ENCODE data around the gene C17orf75. TPM values are rescaled to one million over a fixed set of nuclear protein-coding genes. Genes with fewer than 3 reads are reported as not detected.
"Not testable (repeated sequence)": the region's sequence is repeated elsewhere in the genome, so short reads cannot be mapped to it uniquely, and the experiment has no call there.

C17orf75 gene
- total and polyA plus RNA-seq, 5 experiments from 2014 or later = 8.4 to 28.0 (median 12.3) TPM

DNA sequence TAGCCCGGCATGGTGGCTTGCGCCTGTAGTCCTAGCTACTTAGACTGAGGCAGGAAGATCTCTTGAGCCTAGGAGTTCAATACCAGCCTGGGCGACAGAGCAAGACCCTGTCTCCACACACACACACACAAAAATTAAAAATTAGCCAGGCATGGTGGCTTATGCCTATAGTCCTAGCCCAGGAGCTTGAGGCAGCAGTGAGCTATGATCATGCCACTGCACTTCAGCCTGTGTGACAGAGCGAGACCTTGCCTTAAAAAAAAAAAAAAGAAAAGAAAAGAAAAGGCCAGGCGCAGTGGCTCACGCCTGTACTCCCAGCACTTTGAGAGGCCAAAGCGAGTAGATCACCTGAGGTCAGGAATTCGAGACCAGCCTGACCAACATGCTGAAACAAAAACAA, 23.9 kb downstream of the C17orf75 start:
- POLR2A ChIA-PET = no interaction called here
- peaks cover 0 to 10% (median 6%) of the 10 kb centered on the region in 5 donors for H3K27me3 Mint-ChIP-seq
- no peaks in the 10 kb centered on the region for H3K36me3 Mint-ChIP-seq
- H3K4me3 Mint-ChIP-seq = peak overlapping the region in 3 of 10 donors; percentile 9 to 73 (median 45)
- no peak overlapping the region for H3K27ac Mint-ChIP-seq
- DNase-seq = no peak
- peaks cover 1 to 10% (median 4%) of the 10 kb centered on the region in 4 donors for H3K4me1 Mint-ChIP-seq
- no peak for ATAC-seq
- H3K9me3 Mint-ChIP-seq = no peaks in the 10 kb centered on the region

DNA sequence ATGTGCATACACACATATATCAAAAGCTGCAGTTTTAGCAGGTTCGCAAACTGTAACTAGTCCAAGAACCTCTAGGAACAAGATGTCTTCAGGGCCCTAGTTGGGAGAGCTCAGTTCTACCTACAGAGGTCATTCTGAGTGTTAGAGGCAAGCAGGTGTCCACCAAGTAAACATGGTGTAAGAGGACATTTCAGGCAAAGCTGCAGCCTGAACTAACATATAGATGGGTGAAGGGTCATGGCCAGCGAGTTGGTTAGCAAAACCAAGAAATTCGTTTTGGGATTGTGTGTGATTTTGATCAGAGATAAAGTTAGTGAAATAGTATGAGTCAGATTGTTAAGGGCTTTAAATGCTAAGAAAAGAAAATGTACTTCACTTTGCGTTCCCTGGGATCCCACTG, 24.6 kb downstream of the C17orf75 start:
- peak overlapping the region in 2 of 10 donors; percentile 6 to 13 for H3K27ac Mint-ChIP-seq
- no peaks in the 10 kb centered on the region for H3K36me3 Mint-ChIP-seq
- H3K27me3 Mint-ChIP-seq = peaks cover 0 to 10% (median 6%) of the 10 kb centered on the region in 5 donors
- H3K4me1 Mint-ChIP-seq = peaks cover 0 to 8% (median 2%) of the 10 kb centered on the region in 4 donors
- ATAC-seq (no peak), DNase-seq (no peak)
- peak overlapping the region in 1 of 10 donors; percentile 8 for H3K4me3 Mint-ChIP-seq
- POLR2A ChIA-PET = no interaction called here
- no peaks in the 10 kb centered on the region for H3K9me3 Mint-ChIP-seq

DNA sequence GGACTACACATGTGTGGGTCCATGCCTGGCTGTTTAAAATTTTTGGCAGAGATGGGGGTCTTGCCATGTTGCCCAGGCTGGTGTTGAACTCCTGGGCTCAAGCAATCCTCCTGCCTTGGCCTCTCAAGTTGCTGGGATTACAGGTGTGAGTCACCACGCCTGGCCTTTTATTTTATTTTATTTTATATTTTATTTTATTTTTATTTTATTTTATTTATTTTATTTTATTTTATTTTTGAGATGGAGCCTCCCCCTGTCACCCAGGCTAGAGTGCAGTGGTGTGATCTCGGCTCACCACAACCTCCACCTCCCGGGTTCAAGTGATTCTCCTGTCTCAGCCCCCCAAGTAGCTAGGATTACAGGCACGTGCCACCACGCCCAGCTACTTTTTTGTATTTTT, 25.3 kb downstream of the C17orf75 start:
- H3K9me3 Mint-ChIP-seq, H3K36me3 Mint-ChIP-seq, H3K4me1 Mint-ChIP-seq, ATAC-seq, POLR2A ChIA-PET, H3K4me3 Mint-ChIP-seq, DNase-seq, H3K27ac Mint-ChIP-seq: not testable (repeated sequence)
- peaks cover 0 to 10% (median 6%) of the 10 kb centered on the region in 5 donors for H3K27me3 Mint-ChIP-seq

DNA sequence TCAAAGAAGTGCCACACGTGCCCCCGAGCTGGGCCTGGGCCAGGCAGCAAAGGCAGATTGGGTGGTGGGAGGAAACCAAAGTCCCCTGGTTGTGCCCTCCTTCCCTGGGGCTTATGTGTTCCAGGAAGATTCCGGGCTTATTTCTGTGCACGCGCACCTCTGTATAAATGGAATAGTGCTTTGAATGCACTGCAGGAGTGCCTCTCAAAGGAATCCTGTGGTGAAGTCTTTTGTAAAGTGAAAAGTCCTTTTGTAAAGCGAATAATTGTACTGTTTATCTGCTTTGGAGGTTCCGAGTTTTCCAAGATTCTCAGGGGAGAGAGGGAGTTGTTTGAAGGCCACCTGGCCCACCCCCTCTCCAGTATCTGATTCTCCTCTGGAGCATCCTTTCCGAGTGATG, 26.8 kb downstream of the C17orf75 start:
- ATAC-seq = no peak
- Mint-ChIP-seq H3K27me3 (peaks cover 0 to 10% (median 6%) of the 10 kb centered on the region in 5 donors), H3K27ac (peak overlapping the region in 1 of 10 donors; percentile 79), H3K4me1 (peaks cover 0 to 8% (median 2%) of the 10 kb centered on the region in 4 donors), H3K9me3 (no peaks in the 10 kb centered on the region), H3K36me3 (no peaks in the 10 kb centered on the region), H3K4me3 (no peak overlapping the region)
- DNase-seq = no peak
- POLR2A ChIA-PET = interaction anchor here (0.5 kb wide), 1 partner anchor 17 kb away, joined by 3 read pairs; no protein-coding TSS in a partner anchor

DNA sequence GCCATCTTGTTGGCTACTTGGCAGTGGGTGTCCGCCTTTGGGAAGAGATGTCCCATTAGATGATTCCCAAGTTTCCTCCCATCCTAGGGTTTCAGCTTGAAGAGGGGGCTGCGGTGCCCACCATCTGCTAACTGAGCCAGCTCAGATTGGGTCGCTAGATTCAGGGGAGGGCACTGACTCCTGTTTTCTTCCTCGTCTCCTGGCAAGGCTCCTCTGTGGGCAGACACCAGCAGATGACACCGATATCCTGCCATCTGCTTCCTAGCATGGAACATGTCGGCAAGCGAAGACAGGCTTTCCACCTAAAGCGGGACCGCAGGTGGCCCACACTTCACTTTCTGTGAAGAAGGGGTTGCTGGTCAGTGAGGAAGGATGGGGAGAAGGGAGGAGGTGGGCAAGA, 27.3 kb downstream of the C17orf75 start:
- POLR2A ChIA-PET = interaction anchor here (0.5 kb wide), 1 partner anchor 18 kb away, joined by 3 read pairs; no protein-coding TSS in a partner anchor
- Mint-ChIP-seq H3K9me3 (no peaks in the 10 kb centered on the region), H3K4me1 (peaks cover 0 to 6% (median 2%) of the 10 kb centered on the region in 4 donors), H3K36me3 (no peaks in the 10 kb centered on the region), H3K27ac (no peak overlapping the region), H3K4me3 (no peak overlapping the region), H3K27me3 (peaks cover 2 to 10% (median 6%) of the 10 kb centered on the region in 5 donors)
- DNase-seq = no peak
- no peak for ATAC-seq

DNA sequence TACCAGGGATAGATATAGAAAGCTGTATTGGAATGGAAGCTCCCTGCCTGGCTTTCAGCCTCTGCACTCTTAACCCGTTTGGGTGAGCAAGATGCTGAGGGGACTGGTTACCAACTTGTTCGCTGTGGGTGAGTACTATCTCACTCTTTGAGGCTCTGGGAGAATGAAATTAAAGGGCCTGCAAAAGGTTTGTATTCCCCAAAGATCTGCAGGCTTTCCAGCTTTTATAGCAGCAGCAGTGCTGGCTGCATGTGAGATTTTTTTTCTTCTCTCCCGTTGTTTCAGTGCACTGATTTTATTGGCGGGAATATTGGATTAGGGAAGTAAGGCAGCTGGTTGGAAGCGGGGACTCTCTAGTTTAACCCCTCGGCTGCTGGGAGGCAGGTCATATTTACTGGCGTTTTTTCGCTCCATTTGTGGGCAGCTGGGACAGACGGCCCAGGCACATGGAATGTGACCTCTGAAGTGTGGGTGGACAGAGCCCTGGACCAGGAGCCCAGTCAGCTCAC, 30.9 kb downstream of the C17orf75 start:
- Mint-ChIP-seq H3K4me3 (no peak overlapping the region), H3K9me3 (no peaks in the 10 kb centered on the region), H3K36me3 (no peaks in the 10 kb centered on the region), H3K4me1 (no peaks in the 10 kb centered on the region), H3K27me3 (peaks cover 0 to 9% (median 5%) of the 10 kb centered on the region in 5 donors), H3K27ac (no peak overlapping the region)
- POLR2A ChIA-PET = no interaction called here
- ATAC-seq (no peak), DNase-seq (no peak)

DNA sequence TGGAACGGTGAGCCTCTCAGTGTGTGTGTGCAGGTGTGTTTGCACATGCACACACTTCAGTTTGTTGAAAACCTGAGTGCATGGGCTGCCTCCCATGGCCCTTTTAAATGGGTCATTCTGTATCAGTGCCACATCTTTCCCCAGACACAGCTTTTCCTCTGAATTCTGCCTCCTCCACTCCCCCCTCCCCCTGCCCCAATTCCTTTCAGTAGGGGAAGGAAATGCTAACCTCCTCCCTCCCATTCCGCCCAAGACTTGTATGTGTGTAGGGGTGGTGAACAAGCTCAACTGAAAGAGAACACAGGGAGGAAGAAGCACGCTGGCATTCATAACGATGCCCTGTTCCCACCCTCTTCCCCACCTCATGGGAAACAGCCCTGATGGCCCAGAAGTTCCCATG, 34.3 kb downstream of the C17orf75 start:
- H3K4me1 Mint-ChIP-seq = no peaks in the 10 kb centered on the region
- no peak overlapping the region for H3K27ac Mint-ChIP-seq
- H3K36me3 Mint-ChIP-seq = no peaks in the 10 kb centered on the region
- POLR2A ChIA-PET = no interaction called here
- H3K27me3 Mint-ChIP-seq = peaks cover 0 to 2% (median 0%) of the 10 kb centered on the region in 5 donors
- ATAC-seq (no peak), DNase-seq (no peak)
- H3K9me3 Mint-ChIP-seq = no peaks in the 10 kb centered on the region
- H3K4me3 Mint-ChIP-seq = no peak overlapping the region

DNA sequence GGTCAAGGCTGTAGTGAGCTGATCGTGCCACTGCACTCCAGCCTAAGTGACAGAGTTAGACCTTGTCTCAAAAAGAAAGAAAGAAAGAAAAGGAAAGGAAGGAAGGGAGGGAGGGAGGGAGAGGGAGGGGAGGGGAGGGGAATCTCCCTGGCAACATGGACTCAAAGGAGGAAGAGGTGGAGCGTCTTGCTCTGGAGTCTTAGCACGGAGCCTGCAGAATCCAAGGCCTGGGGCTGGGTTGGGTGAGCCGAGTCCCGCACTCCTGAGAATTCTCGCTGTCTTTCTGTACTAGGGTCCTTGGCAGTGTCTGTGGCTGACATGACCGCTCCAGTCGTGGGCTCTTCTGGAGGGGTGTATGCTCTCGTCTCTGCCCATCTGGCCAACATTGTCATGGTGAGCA, 36.9 kb downstream of the C17orf75 start:
- no peak for ATAC-seq
- Mint-ChIP-seq H3K4me3 (no peak overlapping the region), H3K9me3 (no peaks in the 10 kb centered on the region), H3K4me1 (no peaks in the 10 kb centered on the region), H3K27ac (peak overlapping the region in 1 of 10 donors; percentile 71), H3K27me3 (peaks cover 0 to 1% (median 0%) of the 10 kb centered on the region in 5 donors), H3K36me3 (no peaks in the 10 kb centered on the region)
- DNase-seq = no peak
- POLR2A ChIA-PET = interaction anchor here (0.7 kb wide), 1 partner anchor 66 kb away, joined by 3 read pairs; no protein-coding TSS in a partner anchor

DNA sequence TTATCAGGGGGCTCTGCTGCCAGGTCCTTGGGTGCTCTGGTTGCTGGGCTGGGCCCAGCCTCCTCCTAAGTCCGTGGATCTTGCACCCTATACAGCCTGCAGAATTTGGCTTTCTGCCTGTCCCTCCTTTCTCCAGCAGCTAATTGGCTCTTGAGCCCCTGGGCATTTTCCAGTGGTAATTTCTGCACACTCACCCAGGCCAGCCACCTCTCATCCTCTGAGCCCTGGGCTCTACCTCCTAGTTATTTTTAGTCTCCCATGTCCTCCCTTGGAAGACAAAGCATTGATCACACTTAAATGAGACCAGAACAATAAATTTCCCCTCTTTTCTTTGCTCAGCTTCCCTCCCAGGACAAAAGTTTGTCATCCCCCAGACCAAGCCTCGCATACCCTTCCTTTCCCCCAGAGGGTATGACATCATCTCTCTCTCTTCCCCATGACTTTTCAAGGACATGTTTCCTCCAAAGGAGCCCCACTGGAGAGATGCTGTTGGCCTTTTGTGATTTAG, 38.1 kb downstream of the C17orf75 start:
- Mint-ChIP-seq H3K36me3 (no peaks in the 10 kb centered on the region), H3K9me3 (no peaks in the 10 kb centered on the region), H3K4me3 (no peak overlapping the region), H3K4me1 (no peaks in the 10 kb centered on the region), H3K27ac (no peak overlapping the region), H3K27me3 (no peaks in the 10 kb centered on the region)
- DNase-seq (no peak), ATAC-seq (no peak)
- POLR2A ChIA-PET = no interaction called here

DNA sequence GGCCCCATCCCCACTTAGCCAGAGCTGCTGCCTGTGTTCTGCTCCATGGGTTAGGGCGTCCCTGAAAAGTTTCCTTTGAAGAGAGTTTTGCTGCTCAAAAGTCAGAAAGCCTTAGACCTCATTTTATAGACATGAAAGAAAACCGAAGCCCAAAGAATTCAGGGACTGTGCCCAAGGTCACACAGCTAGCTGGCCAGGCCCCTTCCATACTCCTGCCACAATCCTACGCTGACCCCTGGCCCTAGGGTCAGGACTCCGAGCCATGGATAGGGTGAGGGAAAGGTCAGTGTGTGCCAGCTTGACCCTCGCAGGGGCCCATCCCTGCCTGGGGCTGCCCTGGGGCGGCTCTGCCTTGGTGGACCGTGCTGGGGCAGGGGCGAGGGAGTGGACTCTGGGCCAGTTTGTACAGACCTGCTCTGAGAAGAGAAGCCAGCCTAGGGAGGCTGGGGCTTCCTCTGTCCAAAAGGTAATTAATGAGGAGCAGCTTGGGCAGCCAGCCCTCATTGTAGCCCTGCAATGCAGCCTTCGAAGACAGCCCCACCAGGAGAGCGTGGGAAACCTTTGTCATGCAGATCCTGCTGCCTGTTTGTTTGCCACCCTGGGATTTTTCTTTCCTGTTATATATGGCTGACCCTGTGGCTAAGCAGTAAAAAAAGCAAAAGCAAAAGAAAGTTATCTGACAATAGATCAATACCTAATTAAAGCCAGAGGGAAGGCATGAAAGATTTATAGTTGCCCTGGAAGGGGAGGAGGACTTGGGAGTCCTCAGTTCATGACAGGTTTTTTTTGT, 38.9 kb downstream of the C17orf75 start:
- POLR2A ChIA-PET = no interaction called here
- H3K4me3 Mint-ChIP-seq = no peak overlapping the region
- H3K36me3 Mint-ChIP-seq = no peaks in the 10 kb centered on the region
- H3K9me3 Mint-ChIP-seq = no peaks in the 10 kb centered on the region
- DNase-seq (no peak), ATAC-seq (no peak)
- peaks cover 0 to 2% (median 0%) of the 10 kb centered on the region in 5 donors for H3K27me3 Mint-ChIP-seq
- H3K27ac Mint-ChIP-seq = no peak overlapping the region
- no peaks in the 10 kb centered on the region for H3K4me1 Mint-ChIP-seq

DNA sequence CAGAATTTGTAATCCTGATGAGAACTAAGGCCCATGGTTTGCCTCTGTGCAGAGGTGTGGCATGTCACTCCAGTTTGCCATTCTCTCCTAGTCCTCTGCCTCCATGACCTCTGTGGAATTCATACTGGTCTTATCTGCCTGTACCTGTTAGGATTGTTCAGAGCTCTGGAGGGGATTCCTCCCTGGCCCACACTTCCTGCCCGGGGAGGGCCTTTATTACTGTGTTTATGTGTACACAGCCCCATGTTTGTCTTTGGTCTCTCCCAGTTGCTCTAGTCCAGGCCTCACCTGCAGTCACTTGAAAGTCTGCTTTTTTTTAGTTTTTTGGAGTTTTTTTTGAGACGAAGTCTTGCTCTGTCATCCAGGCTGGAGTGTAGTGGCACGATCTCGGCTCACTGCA, 39.9 kb downstream of the C17orf75 start:
- no peak for DNase-seq
- Mint-ChIP-seq H3K36me3 (no peaks in the 10 kb centered on the region), H3K27ac (no peak overlapping the region), H3K4me3 (no peak overlapping the region), H3K4me1 (no peaks in the 10 kb centered on the region), H3K9me3 (no peaks in the 10 kb centered on the region), H3K27me3 (peaks cover 0 to 2% (median 0%) of the 10 kb centered on the region in 5 donors)
- POLR2A ChIA-PET = no interaction called here
- no peak for ATAC-seq

DNA sequence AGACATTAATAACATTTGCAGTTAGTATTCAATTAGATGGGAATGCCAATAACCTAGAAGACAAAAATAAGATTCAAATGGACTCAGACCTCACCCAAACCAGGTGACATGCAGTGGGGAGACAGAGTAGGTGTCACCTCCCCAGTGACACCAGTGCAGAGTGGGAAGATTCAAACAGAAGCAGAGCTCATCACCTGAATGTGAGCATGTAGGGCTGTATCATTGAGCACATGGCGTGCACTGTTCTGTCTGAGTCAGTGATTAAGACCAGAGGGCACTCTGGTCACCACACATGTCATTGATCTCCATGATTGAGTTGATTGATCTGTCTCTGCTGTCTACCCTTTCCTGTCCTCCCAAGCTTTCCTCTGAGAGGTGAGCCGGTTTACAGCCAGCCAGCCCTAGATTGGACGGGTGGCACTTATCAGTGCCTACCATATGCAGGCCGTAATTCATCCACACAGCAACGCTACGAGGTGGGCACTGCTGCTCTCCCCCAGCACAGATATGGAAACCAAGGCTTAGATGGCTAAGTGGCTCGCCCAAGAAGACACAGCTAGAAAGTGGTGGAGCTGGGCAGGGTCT, 42.3 kb downstream of the C17orf75 start:
- Mint-ChIP-seq H3K4me3 (no peak overlapping the region), H3K9me3 (no peaks in the 10 kb centered on the region), H3K27ac (no peak overlapping the region), H3K4me1 (no peaks in the 10 kb centered on the region), H3K36me3 (no peaks in the 10 kb centered on the region), H3K27me3 (peaks cover 0 to 2% (median 0%) of the 10 kb centered on the region in 5 donors)
- ATAC-seq (no peak), DNase-seq (no peak)
- POLR2A ChIA-PET = no interaction called here

All from naive thymus-derived CD8-positive, alpha-beta T cell (primary cell).